H1 (cell line): ENCODE data around the gene OSR1.

Source experiments
- CHD2 ChIP-seq: IDR thresholded peaks from 2 replicates; pipeline ENCODE4 v1.6.1; 2012; ENCODE audit warnings: low read length, improper control_type of control experiment
- EGR1 ChIP-seq: IDR thresholded peaks from 2 replicates; pipeline ENCODE4 v1.6.1; 2011; ENCODE audit warnings: low read depth, low read length, borderline replicate concordance
- EZH2 ChIP-seq: fragments of 200-600 bp; sonication (generic); IDR thresholded peaks from 2 replicates; pipeline ENCODE4 v1.7.1; 2012; ENCODE audit warnings: low read depth, mild to moderate bottlenecking, moderate library complexity, low read length, inconsistent platforms; ENCODE audit not compliant: severe bottlenecking
- FOSL1 ChIP-seq: IDR thresholded peaks from 2 replicates; pipeline ENCODE4 v1.6.1; 2011; ENCODE audit warnings: mild to moderate bottlenecking, low read depth, low read length, moderate library complexity; ENCODE audit not compliant: insufficient read depth
- POLR2A ChIP-seq, 2 experiments: IDR thresholded peaks; 1 replicate in 1 of 2; 2 replicates in 1 of 2; pipeline ENCODE4 v1.6.1; 2011; ENCODE audit warnings: low read depth in 2 of 2, low read length in 2 of 2, mild to moderate bottlenecking in 2 of 2; ENCODE audit errors: control extremely low read depth in 1 of 2
- SRF ChIP-seq: IDR thresholded peaks from 2 replicates; pipeline ENCODE4 v1.6.1; 2011; ENCODE audit warnings: mild to moderate bottlenecking, low read depth, low read length, moderate library complexity
- TCF12 ChIP-seq: IDR thresholded peaks from 2 replicates; pipeline ENCODE4 v1.6.1; 2011; ENCODE audit warnings: low read depth, mild to moderate bottlenecking, low read length
- TF ChIP-seq, protein P1 (sequence below), 3 experiments: IDR thresholded peaks; 1 replicate in 2 of 3; 2 replicates in 1 of 3; pipeline versions ENCODE4 v1.5.1 to v1.6.1; 2011; ENCODE audit warnings: low read length in 3 of 3, mild to moderate bottlenecking in 3 of 3, inconsistent platforms in 2 of 3, low read depth in 1 of 3, moderate library complexity in 1 of 3; ENCODE audit not compliant: insufficient read depth in 1 of 3; ENCODE audit errors: control extremely low read depth in 1 of 3

- TF ChIP-seq EZH2 (no peak), SRF (no peak), POLR2A (IDR thresholded peaks at IDR 0.05; ENCODE audit: control extremely low read depth in 1 of 2, low read depth in 2 of 2, low read length in 2 of 2) (no peak), CHD2 (no peak), TCF12 (no peak), EGR1 (no peak), FOSL1 (no peak)
- TF ChIP-seq, protein P1, sequence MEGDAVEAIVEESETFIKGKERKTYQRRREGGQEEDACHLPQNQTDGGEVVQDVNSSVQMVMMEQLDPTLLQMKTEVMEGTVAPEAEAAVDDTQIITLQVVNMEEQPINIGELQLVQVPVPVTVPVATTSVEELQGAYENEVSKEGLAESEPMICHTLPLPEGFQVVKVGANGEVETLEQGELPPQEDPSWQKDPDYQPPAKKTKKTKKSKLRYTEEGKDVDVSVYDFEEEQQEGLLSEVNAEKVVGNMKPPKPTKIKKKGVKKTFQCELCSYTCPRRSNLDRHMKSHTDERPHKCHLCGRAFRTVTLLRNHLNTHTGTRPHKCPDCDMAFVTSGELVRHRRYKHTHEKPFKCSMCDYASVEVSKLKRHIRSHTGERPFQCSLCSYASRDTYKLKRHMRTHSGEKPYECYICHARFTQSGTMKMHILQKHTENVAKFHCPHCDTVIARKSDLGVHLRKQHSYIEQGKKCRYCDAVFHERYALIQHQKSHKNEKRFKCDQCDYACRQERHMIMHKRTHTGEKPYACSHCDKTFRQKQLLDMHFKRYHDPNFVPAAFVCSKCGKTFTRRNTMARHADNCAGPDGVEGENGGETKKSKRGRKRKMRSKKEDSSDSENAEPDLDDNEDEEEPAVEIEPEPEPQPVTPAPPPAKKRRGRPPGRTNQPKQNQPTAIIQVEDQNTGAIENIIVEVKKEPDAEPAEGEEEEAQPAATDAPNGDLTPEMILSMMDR (IDR thresholded peaks at IDR 0.05; ENCODE audit: control extremely low read depth in 1 of 3, insufficient read depth in 1 of 3, low read depth in 1 of 3, low read length in 3 of 3) = no peak
These were observed 9.7 kb downstream of the OSR1 start for GRCh38 chr2:19348692-19349091.
